HL-60 (cell line): Measurements from ENCODE around the gene TACC2.

ENCODE experiments used
- TF ChIP-seq, protein P1 (sequence below): IDR thresholded peaks from one replicate; pipeline ENCODE4 v1.5.1; 2011; ENCODE audit warnings: low read length, control low read depth, inconsistent platforms; ENCODE audit not compliant: insufficient read depth
- TF ChIP-seq, protein P2 (sequence below): IDR thresholded peaks from 2 replicates; pipeline ENCODE4 v1.6.1; 2012; ENCODE audit warnings: low read depth; ENCODE audit not compliant: insufficient replicate concordance

DNA sequence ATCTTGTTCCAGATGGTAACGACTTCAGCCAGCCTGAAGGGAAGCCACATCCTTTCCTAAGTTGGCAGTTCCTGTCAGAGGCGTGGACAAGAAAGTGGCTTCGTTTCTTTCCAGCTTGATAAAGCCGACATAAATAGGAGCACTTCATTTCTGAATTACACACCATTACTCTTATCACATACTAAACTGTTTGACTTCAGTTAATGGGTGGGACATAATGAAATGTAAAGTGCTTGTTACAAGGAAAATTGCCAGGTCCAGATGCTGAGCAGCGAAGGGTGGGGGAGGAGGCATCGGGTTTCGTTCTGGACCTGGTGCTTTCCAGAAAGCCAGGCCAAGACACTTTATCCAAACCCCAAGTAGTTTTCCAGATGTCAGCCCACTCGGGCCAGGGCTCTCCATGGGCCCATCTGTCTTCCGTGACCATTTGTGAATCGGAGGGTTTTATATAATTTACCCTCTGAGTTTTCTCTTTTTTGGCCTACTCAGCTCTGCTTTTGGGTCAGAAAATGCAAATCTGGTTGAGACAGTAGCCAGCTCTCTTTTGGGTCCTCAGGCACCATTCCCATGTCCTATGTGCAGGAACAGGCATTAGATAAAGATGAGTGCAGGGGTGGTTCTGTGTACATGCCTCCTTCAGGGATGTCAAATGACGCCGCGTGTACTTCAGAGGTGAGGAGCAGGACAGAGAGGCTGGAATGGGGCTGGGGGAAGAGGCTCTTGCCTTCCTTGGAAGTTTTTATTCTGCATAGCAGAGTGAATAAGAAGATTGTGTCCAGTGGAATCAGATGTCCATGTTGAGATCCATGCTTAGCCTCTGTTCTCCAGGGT is 90.2 kb downstream of the TACC2 start:
- TF ChIP-seq, protein P1, sequence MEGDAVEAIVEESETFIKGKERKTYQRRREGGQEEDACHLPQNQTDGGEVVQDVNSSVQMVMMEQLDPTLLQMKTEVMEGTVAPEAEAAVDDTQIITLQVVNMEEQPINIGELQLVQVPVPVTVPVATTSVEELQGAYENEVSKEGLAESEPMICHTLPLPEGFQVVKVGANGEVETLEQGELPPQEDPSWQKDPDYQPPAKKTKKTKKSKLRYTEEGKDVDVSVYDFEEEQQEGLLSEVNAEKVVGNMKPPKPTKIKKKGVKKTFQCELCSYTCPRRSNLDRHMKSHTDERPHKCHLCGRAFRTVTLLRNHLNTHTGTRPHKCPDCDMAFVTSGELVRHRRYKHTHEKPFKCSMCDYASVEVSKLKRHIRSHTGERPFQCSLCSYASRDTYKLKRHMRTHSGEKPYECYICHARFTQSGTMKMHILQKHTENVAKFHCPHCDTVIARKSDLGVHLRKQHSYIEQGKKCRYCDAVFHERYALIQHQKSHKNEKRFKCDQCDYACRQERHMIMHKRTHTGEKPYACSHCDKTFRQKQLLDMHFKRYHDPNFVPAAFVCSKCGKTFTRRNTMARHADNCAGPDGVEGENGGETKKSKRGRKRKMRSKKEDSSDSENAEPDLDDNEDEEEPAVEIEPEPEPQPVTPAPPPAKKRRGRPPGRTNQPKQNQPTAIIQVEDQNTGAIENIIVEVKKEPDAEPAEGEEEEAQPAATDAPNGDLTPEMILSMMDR: no peak
- TF ChIP-seq, protein P2, sequence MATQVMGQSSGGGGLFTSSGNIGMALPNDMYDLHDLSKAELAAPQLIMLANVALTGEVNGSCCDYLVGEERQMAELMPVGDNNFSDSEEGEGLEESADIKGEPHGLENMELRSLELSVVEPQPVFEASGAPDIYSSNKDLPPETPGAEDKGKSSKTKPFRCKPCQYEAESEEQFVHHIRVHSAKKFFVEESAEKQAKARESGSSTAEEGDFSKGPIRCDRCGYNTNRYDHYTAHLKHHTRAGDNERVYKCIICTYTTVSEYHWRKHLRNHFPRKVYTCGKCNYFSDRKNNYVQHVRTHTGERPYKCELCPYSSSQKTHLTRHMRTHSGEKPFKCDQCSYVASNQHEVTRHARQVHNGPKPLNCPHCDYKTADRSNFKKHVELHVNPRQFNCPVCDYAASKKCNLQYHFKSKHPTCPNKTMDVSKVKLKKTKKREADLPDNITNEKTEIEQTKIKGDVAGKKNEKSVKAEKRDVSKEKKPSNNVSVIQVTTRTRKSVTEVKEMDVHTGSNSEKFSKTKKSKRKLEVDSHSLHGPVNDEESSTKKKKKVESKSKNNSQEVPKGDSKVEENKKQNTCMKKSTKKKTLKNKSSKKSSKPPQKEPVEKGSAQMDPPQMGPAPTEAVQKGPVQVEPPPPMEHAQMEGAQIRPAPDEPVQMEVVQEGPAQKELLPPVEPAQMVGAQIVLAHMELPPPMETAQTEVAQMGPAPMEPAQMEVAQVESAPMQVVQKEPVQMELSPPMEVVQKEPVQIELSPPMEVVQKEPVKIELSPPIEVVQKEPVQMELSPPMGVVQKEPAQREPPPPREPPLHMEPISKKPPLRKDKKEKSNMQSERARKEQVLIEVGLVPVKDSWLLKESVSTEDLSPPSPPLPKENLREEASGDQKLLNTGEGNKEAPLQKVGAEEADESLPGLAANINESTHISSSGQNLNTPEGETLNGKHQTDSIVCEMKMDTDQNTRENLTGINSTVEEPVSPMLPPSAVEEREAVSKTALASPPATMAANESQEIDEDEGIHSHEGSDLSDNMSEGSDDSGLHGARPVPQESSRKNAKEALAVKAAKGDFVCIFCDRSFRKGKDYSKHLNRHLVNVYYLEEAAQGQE: no peak
